AG10803 (cell line): ENCODE measurements around the gene SMIM20.

ENCODE experiments used
- DNase-seq: peaks from one replicate; pipeline ENCODE4 v3.0.0; 2010; ENCODE audit warnings: low read depth
- H3K4me3 ChIP-seq: 2 replicates; pipeline ENCODE4 v1.5.1; 2011; ENCODE audit warnings: mild to moderate bottlenecking, low read length, control low read depth
- CTCF ChIP-seq: conservative IDR thresholded peaks from 2 replicates; pipeline ENCODE4 v1.5.1; 2011; ENCODE audit warnings: mild to moderate bottlenecking, low read length, control low read depth, inconsistent platforms

SMIM20 gene

GRCh38 chr4:25874655-25875054 lies 39.4 kb upstream of the SMIM20 start:
- DNase-seq, result no peak
- TF ChIP-seq CTCF, result no peak
- H3K4me3 ChIP-seq, result no peak overlapping the region

DNA sequence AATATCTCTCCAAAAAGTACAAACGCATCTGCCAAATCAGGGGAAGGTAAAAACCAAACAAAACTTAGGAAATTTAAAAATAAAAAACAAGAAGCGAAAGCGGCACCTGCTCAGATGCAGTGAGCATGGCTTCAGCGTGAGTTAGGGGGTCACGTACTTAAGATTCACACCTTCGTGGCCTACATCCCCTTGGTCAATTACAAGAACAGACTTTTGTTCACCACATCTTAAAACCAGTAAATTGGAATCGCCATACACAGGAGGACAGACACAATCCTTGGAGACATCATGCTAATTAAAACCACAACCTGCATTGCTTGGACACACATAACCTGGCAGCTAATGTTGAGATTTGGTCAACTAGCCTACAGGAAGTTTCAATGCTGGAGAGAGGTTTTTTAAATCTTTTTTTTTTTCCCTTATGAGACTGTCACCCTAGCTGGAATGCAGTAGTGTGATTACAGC lies 38.7 kb upstream of the SMIM20 start:
- H3K4me3 ChIP-seq, result no peak overlapping the region
- TF ChIP-seq CTCF, result no peak
- DNase-seq, result no peak

DNA sequence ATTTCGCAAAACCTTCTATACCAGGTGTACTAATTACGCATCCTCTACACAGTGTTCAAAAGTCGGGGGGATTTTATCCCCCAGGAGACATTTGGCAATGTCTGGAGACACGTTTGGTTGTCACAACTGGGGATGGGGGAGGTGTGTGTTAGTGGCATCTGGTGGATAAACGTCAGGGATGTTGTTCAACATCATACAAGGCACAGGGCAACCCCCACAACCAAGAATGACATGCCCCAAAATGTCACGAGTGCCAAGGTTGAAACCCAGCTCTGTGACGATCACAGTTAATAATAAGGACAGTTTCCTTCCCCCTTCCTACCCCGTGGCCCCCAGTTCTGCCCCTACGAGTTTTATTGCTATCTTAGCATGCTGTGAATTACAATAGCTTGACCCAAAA lies 35.3 kb upstream of the SMIM20 start:
- H3K4me3 ChIP-seq, result no peak overlapping the region
- DNase-seq, result no peak
- no peak for TF ChIP-seq CTCF

DNA sequence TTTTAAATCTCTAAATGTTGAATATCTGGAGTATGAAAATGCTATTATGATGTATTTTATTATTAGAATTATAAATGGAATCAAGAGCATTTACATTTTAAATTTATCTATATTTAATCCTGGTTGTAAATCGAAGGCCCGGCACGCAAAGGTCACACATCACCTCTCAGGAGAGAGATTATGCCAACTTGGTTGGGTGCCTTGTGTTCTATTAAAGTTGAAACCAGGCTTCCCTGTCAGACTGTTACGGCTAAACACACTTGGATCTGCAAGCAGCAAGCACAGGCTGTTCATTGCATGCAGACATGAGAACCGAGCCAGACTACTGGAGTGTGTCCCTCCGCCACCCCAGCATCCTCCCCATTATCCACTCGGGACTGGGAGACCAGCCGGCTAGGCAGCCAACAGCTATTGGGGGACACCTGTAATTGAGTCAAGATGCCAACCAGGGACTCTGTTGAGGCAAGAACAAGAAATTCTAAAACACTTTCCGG lies 34.9 kb upstream of the SMIM20 start:
- no peak for TF ChIP-seq CTCF
- no peak overlapping the region for H3K4me3 ChIP-seq
- no peak for DNase-seq

- no peak overlapping the region for H3K4me3 ChIP-seq
- no peak for TF ChIP-seq CTCF
- DNase-seq, result no peak
These were observed 34.4 kb upstream of the SMIM20 start for GRCh38 chr4:25879587-25879986.

GRCh38 chr4:25879991-25880651 lies 33.9 kb upstream of the SMIM20 start:
- no peak for TF ChIP-seq CTCF
- no peak overlapping the region for H3K4me3 ChIP-seq
- peak; percentile 56 for DNase-seq

GRCh38 chr4:25881193-25881592 lies 32.8 kb upstream of the SMIM20 start:
- TF ChIP-seq CTCF, result no peak
- DNase-seq, result no peak
- no peak overlapping the region for H3K4me3 ChIP-seq
